Measurements from ENCODE around the gene EXTL2. TPM values are rescaled to one million over a fixed set of nuclear protein-coding genes. Genes with fewer than 3 reads are reported as not detected.
"Not testable (repeated sequence)": the region's sequence is repeated elsewhere in the genome, so short reads cannot be mapped to it uniquely, and the experiment has no call there.

EXTL2 gene
- total RNA-seq, 4 donors from 2014 or later: 1.6 to 9.1 (median 8.5) TPM

DNA sequence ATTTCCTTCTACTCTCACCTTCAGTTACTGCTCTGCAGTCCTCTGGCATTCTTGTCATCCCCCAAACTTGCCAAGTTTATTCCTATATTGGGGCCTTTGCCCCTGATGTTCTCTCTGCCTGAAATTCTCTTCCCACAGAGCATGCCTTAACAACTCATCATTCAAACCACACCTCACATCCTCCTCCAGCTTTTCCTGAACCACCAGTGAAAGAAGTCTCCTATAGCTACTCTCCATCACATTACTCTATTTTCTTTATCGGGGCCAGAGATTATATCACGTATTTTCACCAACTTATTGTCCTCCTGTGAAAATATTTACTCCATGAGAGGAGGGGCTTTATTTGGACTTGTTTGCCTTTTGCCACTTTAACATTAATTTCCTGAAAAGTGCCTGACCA lies 32.1 kb downstream of the EXTL2 start:
- TF ChIP-seq, protein P1, sequence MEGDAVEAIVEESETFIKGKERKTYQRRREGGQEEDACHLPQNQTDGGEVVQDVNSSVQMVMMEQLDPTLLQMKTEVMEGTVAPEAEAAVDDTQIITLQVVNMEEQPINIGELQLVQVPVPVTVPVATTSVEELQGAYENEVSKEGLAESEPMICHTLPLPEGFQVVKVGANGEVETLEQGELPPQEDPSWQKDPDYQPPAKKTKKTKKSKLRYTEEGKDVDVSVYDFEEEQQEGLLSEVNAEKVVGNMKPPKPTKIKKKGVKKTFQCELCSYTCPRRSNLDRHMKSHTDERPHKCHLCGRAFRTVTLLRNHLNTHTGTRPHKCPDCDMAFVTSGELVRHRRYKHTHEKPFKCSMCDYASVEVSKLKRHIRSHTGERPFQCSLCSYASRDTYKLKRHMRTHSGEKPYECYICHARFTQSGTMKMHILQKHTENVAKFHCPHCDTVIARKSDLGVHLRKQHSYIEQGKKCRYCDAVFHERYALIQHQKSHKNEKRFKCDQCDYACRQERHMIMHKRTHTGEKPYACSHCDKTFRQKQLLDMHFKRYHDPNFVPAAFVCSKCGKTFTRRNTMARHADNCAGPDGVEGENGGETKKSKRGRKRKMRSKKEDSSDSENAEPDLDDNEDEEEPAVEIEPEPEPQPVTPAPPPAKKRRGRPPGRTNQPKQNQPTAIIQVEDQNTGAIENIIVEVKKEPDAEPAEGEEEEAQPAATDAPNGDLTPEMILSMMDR (IDR thresholded peaks at IDR 0.05): no peak
- no peak for TF ChIP-seq POLR2A (IDR thresholded peaks at IDR 0.05)
- H3K4me1 ChIP-seq: no peaks in the 10 kb centered on the region
- H3K4me3 ChIP-seq: no peak overlapping the region
- H3K27ac ChIP-seq: no peak overlapping the region
- H3K9me3 ChIP-seq: no peaks in the 10 kb centered on the region
- DNase-seq: no peak
- no peaks in the 10 kb centered on the region for H3K27me3 ChIP-seq
- no peaks in the 10 kb centered on the region for H3K36me3 ChIP-seq

DNA sequence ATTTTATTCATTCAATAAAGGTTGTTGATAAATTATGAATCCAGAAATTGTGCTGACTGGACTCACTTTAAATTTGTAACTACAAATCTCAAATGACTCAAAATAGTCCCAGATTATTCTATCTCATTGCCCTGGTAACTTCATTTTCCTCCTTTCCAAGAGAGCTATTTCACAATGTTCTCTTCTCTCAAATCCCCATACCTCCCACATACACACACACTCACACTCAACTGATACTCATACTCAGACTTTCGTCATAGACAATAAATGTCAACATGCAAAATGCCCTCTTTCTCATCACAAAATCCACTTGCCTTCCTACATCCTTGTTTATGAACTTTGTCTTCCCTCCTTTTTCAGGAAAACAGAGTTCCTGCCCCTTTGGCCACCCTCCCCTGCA lies 33.3 kb downstream of the EXTL2 start:
- Histone ChIP-seq H3K4me1 (no peaks in the 10 kb centered on the region), H3K4me3 (no peak overlapping the region), H3K9me3 (no peaks in the 10 kb centered on the region), H3K36me3 (no peaks in the 10 kb centered on the region), H3K27me3 (no peaks in the 10 kb centered on the region), H3K27ac (no peak overlapping the region)
- TF ChIP-seq POLR2A (IDR thresholded peaks at IDR 0.05): no peak
- TF ChIP-seq, protein P1 (IDR thresholded peaks at IDR 0.05): no peak
- no peak for DNase-seq

DNA sequence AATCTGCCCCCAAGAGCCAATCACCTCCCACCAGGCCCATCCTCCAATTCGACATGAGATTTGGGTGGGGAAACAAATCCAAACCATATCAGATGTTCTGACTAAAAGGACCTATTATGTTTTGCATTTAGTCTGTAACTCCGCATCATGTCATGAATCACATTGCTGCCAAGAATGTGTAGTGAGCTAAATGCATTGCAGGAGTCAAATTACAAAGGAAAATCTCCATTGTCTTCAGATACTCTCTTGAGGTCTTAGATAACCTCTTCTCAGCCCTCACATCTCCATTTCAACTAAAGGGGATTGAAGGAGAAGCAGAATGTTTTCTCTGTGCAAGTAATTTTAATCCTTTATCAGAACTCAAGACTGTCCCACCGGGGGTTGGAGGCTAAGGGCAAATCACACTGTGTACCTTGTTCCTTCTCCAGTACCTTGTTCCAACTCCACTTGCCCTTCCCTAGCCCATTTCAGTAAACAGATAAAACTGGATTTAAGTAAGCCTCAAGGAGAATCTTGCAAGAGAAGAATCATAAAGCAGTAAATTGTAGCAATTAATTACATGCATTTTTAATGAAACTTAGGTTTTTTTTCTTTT lies 34.1 kb downstream of the EXTL2 start:
- Histone ChIP-seq H3K36me3 (no peaks in the 10 kb centered on the region), H3K9me3 (no peaks in the 10 kb centered on the region), H3K4me3 (no peak overlapping the region), H3K4me1 (no peaks in the 10 kb centered on the region), H3K27ac (no peak overlapping the region), H3K27me3 (no peaks in the 10 kb centered on the region)
- no peak for DNase-seq
- no peak for TF ChIP-seq POLR2A (IDR thresholded peaks at IDR 0.05)
- TF ChIP-seq, protein P1 (IDR thresholded peaks at IDR 0.05): no peak

DNA sequence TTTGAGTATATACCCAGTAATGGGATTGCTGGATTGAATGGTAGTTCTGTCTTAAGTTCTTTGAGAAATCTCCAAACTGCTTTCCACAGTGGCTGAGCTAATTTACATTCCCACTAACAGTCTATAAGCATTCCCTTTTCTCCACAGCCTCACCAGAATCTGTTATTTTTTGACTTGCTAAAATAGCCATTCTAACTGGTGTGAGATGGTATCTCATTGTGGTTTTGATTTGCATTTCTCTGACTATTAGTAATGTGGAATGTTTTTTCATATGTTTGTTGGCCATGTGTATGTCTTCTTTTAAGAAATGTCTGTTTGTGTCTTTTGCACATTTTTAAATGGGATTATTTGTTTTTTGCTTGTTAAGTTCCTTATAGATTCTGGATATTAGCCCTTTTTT lies 39.5 kb downstream of the EXTL2 start:
- not testable (repeated sequence) for H3K27ac ChIP-seq, DNase-seq, H3K9me3 ChIP-seq, H3K36me3 ChIP-seq, H3K27me3 ChIP-seq, H3K4me1 ChIP-seq, H3K4me3 ChIP-seq

DNA sequence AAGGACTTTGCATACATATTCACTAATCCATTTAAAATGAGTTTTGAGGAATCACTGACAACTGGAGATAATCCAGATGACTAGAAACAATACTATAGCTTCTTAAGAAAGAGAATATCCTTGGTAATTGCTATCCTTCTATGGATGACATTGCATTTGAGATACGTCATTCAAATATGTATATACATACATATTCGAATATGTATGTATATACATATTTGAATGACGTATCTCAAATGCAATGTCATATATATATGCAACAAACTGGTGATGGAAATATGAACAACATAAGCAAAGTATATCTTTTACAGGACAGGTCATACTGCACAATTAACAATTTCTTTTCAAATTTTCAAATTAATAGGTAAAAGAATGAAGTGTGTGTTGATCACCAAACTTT lies 41.7 kb downstream of the EXTL2 start:
- TF ChIP-seq POLR2A (IDR thresholded peaks at IDR 0.05): no peak
- TF ChIP-seq, protein P1 (IDR thresholded peaks at IDR 0.05): no peak
- Histone ChIP-seq H3K27ac (no peak overlapping the region), H3K4me1 (no peaks in the 10 kb centered on the region), H3K27me3 (no peaks in the 10 kb centered on the region), H3K4me3 (no peak overlapping the region), H3K9me3 (no peaks in the 10 kb centered on the region), H3K36me3 (no peaks in the 10 kb centered on the region)
- no peak for DNase-seq

DNA sequence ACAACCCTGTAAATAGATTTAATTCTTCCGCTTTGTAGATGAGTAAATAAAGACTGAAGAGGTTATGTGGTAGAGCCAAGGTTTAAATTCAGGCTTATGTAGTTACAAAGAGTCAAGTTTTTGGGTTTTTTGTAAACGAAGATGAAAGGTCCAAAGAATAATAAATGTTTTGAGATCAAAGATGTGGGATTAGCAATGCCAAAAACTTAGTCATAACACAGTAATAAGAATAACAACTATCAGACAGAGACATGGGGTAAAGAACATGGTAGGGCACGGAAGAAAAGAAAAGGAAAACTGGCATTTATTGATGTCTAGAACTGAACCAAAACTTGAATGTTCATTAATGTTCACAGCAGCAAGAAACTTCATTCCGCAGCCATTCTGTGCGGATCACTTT lies 42.9 kb downstream of the EXTL2 start:
- H3K4me3 ChIP-seq: no peak overlapping the region
- no peaks in the 10 kb centered on the region for H3K9me3 ChIP-seq
- DNase-seq: no peak
- TF ChIP-seq POLR2A (IDR thresholded peaks at IDR 0.05): no peak
- TF ChIP-seq, protein P1 (IDR thresholded peaks at IDR 0.05): no peak
- H3K4me1 ChIP-seq: no peaks in the 10 kb centered on the region
- H3K27me3 ChIP-seq: no peaks in the 10 kb centered on the region
- H3K36me3 ChIP-seq: no peaks in the 10 kb centered on the region
- H3K27ac ChIP-seq: no peak overlapping the region

Data from Peyer's patch (tissue), 4 donors.